Measurements from ENCODE around the gene FGD4.

FGD4 gene

DNA sequence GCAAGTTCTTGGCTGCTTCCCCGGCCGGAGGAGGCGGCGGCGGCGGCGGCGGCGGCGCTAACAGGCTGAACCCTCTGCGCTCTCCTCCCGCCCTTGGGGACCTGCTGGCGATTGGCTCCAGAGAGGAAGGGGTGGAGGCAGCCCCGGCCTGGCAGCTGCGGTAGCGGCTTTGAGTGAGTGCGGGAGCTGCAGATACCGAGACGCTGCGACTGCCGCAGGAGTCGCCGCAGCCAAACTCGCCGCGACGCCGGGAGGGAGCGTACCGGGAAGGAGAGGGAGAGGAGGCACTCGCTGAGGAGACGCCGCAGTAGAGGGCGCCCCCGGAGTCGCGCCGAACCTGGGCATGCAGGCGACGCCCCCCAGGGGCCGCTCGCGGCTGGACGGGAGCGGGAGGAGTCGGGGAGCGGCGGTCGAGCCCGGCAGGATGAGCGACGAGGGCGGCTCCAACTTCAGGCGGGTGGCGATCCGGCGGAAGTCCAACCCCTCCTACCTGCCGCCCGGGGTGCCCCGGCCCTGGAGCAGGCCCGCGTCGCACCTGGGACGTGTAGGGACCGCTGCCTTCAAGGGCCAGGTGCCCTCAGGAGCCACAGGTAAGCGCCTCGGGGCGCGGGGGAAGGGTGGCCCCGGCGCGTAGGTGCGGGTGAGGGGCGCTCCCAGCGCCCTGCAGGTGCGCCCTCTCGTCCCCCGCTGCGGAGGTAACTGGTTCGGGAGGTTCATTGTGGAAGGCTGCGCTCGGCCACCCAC is at the start of gene FGD4:
TSS of gene FGD4 (plus strand) at position 189 of the 744 bp plus-strand sequence.
- DNase-seq (ENCODE audit: low spot score) = peak; percentile 94

- DNase-seq (ENCODE audit: low spot score) = no peak
Observed at GRCh38 chr12:32353540-32353939, 45.8 kb upstream of the FGD4 start.

GRCh38 chr12:32357601-32358249 is 41.6 kb upstream of the FGD4 start:
- DNase-seq (ENCODE audit: low spot score) = no peak

GRCh38 chr12:32360956-32361355 is 38.4 kb upstream of the FGD4 start:
- no peak for DNase-seq (ENCODE audit: low spot score)

GRCh38 chr12:32362892-32363291 is 36.5 kb upstream of the FGD4 start:
- no peak for DNase-seq (ENCODE audit: low spot score)

GRCh38 chr12:32365473-32366064 is 33.8 kb upstream of the FGD4 start:
- peak; percentile 63 for DNase-seq (ENCODE audit: low spot score)

- DNase-seq (ENCODE audit: low spot score) = peak; percentile 23
Observed at GRCh38 chr12:32366714-32367113, 32.6 kb upstream of the FGD4 start.

GRCh38 chr12:32367381-32367780 is 32.0 kb upstream of the FGD4 start:
- DNase-seq (ENCODE audit: low spot score) = no peak

DNA sequence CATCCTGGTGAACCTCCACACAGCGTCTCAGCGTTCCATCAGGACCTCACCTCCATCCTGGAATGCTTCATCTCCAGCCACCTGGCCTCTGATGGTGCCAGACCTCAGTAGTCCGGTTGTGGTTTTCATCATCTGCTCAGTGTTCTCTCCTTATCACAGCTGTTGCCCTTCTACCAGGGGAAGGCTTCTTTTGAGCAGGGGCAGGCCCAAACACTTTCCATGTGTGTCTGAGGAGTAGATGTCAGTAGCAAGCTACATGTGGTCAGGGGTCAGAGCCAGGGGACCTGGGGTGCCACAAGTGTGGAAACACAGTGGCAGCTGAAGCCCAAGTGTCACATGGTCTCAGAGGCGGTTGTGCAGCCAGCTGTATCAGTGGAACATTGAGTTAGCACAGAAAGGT is 30.2 kb upstream of the FGD4 start:
- DNase-seq (ENCODE audit: low spot score) = no peak

GRCh38 chr12:32377344-32378055 is 21.9 kb upstream of the FGD4 start:
- no peak for DNase-seq (ENCODE audit: low spot score)

DNA sequence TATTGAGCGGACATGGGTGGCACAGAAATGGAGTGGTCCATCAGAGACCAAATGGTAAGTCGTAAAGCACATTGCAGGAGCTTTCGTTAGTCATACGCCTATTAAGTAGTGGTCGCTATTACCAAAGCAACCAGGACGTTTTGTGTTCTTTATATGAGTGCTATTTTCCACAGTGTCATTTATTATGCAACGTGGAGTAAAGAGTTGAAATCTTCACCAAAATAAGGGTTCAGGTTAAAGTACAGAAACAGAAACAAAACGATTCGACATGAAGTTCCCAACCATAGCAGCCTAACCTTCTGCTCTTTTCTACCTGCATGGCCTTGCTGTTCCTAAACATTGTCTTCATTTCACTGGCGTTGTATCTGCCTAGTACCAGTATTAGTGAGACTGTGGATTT is 20.1 kb upstream of the FGD4 start:
- DNase-seq (ENCODE audit: low spot score) = no peak

- no peak for DNase-seq (ENCODE audit: low spot score)
Observed at GRCh38 chr12:32379667-32380066, 19.7 kb upstream of the FGD4 start.

DNA sequence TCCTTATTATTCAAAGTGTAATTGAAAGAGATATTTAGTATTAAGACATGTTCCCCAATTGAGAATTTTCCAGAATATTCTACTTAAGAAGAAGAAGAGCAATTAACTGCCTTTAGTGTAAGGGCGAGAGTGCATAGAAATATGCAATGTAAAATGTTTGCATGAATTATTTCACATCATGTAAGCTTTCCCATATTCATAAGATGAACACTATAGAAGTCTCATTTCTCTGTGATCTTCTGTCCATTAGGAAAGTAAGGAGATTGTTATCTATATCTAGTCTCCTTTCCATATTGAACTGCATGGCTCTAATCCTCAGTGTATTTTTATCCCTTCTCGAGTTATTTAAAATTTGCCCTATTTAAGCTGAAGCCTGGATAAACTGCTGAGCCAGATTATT is 17.1 kb upstream of the FGD4 start:
- DNase-seq (ENCODE audit: low spot score) = no peak

DNA sequence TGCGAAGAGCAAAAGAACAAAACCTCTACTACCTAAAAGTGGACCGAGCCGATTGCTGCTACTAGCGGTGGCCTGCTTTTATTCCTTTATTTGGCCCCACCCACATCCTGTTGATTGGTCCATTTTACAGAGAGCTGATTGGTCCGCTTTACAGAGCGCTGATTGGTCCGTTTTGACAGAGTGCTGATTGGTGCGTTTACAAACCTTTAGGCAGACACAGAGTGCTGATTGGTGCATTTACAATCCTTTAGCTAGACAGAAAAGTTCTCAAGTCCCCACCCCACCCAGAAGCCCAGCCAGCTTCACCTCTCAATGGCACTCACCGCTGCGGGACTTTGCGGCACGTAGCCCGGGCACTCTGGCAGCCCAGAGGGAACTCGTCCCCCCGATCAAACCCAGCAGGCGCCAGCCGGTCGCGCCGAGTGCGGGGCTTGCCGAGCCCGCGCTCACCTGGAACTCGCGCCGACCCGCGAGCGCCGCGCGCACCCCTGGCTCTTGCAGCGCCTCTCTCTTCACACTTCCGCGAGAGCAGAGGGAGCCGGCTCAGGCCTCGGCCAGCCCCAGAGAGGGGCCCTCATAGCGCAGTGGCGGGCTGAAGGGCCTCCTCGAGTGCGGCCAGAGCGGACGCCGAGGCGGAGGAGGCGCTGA is 8.7 kb upstream of the FGD4 start:
- no peak for DNase-seq (ENCODE audit: low spot score)

GRCh38 chr12:32395026-32395425 is 4.3 kb upstream of the FGD4 start:
- no peak for DNase-seq (ENCODE audit: low spot score)

DNA sequence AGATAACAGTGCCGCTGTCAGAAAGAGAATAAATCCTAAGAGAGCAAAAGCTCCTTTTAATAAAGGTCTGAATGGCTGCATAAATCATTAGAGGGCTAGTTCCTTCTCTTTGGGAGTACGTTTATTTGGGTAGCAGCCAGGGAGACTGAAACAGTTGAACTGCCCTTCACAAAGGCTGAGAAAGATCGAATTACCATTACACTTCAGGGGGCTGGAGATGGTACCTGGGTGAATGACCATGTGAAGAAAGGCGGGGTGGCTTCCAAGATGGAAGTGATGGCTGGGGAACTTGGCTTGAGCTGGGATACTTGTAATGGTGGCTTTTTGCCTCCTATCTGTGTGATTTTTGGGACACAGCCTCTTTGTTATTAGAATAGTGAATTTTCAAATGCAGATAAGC is 1.7 kb upstream of the FGD4 start:
- no peak for DNase-seq (ENCODE audit: low spot score)

- no peak for DNase-seq (ENCODE audit: low spot score)
Observed at GRCh38 chr12:32398181-32398580, 1.2 kb upstream of the FGD4 start.

DNA sequence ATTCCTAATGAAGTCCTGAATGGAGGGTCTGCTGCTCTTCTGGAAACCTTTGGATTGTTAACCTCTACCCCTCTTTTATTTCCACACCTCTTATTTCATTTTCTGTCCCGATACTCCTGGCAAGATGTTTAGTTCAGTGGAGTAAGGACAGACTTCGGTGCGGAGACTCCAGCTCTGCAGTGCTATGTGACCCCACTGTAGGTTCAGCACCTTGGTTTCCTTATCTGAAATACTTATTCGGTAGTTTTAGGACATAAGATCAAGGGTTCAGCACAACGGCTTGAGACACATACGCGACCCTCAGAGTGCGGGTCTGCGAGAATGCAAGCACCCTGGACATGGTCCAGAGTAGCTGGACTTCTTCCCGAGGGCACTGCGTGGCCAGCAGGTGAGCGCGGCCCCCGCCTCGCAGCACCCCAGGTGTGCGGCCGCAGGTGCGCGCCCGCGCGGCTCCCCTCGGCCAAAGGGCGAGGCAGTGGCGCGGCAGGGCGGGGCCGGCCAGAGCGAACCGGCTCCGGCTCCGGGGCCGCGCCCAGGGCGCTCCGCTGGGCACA is 465 bp upstream of the FGD4 start:
- peak; percentile 22 for DNase-seq (ENCODE audit: low spot score)

GRCh38 chr12:32400114-32400672 is 835 bp downstream of the FGD4 start:
- peak; percentile 70 for DNase-seq (ENCODE audit: low spot score)

DNA sequence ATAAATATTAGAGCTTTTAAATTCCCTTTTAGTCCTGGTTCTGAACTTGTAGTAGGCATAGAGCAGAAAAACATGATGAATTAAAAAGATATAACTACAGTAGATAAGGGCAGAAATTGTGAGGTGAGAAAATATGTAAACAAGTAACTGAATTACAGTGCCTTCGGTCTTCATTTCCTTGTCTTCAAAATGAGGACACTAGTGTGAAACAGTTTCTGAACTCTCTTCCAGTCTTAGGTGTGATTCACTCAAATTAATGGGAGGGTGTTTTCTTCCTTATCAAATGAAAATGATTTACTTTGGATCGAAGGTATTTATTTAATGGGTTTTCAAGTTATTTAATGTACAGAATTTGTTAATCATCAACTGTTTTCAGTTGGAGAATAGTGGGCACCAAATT is 1.5 kb downstream of the FGD4 start:
- no peak for DNase-seq (ENCODE audit: low spot score)

DNA sequence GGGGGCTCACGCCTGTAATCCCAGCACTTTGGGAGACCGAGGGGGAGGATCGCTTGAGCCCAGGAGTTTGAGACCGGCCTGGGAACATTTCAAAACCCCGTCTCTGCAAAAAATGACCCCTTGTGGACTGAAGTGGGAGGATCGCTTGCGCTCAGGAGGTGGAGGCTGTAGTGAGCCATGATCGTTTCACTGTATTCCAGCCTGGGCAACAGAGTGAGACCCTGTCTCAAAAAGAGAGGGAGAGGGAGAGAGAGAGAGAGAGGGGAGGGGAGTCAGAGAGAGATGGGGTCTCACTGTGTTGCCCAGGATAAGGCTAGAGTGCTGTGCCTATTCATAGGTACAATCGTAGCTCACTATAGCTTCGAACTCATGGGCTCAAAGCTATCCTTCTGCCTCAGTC is 2.8 kb downstream of the FGD4 start:
- DNase-seq (ENCODE audit: low spot score) = no peak

DNA sequence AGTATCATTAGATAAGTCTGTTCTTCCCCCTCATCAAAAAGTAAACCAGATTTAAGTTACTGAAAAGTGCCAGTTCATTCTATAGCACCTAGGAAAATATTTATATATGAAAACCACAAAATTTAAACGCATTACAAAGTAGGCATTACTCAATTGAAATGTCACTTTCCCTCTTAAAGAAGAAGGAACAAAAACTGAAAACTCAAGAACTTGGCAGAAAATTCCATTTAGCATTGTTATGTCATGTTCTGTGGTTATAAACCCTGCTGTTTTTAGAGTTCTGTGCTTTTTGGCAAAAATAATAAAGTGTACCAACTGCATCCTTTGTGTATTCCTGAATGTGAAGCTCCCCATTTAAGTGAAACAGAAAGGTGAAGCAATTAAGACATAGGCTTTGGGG is 3.6 kb downstream of the FGD4 start:
- DNase-seq (ENCODE audit: low spot score) = no peak

Measured in HuH-7 (cell line).